Bronchial epithelial cell (primary cell): ENCODE measurements around the gene KCNG3. TPM values are rescaled to one million over a fixed set of nuclear protein-coding genes. Genes with fewer than 3 reads are reported as not detected.

Experiments used
- DNase-seq: peaks from one replicate; pipeline ENCODE4 v3.0.0-alpha.2; 2010; ENCODE audit warnings: low read depth
- FAIRE-seq: peaks from 2 replicates; lab custom pipeline; 2011; peaks lifted over from hg19 to GRCh38; lab: Jason Lieb, UNC
- H3K27me3 ChIP-seq: 2 replicates; pipeline ENCODE4 v1.5.1; 2011; ENCODE audit warnings: low read length; ENCODE audit not compliant: control insufficient read depth, insufficient read depth
- H3K36me3 ChIP-seq: 2 replicates; pipeline ENCODE4 v1.5.1; 2011; ENCODE audit warnings: low read length; ENCODE audit not compliant: control insufficient read depth, insufficient read depth
- H3K4me3 ChIP-seq: 2 replicates; pipeline ENCODE4 v1.5.1; 2011; ENCODE audit warnings: mild to moderate bottlenecking, low read depth, low read length, control low read depth
- total RNA-seq: library from RNA; depleted of rRNA; stranded (reverse); fragments of >200 nt; gene quantifications from 2 replicates; pipeline ENCODE4 v1.2.1, GENCODE V29; 2014
- TF ChIP-seq, protein P1 (sequence below): IDR thresholded peaks from 2 replicates; pipeline ENCODE4 v1.5.1; 2011; ENCODE audit warnings: mild to moderate bottlenecking, moderate library complexity, low read length, control low read depth, inconsistent platforms; ENCODE audit not compliant: insufficient read depth, severe bottlenecking

The KCNG3 gene
- total RNA-seq, 1 donor from 2014 or later, result not detected

DNA sequence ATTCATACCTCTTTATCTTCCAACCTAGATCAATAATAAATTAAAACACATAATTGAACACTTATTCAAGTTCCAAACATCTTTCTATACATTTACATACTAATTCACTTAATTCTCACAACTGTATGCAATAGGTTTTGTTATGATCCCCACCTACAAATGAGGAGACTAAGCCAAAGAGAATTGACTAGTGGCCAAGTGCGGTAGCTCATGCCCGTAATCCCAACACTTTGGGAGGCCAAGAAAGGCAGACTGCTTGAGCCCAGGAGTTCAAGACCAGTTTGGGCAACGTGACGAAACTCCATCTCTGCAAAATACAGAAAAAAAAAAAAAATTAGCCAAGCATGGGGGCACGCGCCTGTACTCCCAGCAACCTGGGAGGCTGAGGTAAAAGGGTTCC lies 36.8 kb downstream of the KCNG3 start:
- FAIRE-seq (no peak), DNase-seq (no peak)
- no peaks in the 10 kb centered on the region for H3K27me3 ChIP-seq
- H3K36me3 ChIP-seq, result no peaks in the 10 kb centered on the region
- no peak overlapping the region for H3K4me3 ChIP-seq
- TF ChIP-seq, protein P1, sequence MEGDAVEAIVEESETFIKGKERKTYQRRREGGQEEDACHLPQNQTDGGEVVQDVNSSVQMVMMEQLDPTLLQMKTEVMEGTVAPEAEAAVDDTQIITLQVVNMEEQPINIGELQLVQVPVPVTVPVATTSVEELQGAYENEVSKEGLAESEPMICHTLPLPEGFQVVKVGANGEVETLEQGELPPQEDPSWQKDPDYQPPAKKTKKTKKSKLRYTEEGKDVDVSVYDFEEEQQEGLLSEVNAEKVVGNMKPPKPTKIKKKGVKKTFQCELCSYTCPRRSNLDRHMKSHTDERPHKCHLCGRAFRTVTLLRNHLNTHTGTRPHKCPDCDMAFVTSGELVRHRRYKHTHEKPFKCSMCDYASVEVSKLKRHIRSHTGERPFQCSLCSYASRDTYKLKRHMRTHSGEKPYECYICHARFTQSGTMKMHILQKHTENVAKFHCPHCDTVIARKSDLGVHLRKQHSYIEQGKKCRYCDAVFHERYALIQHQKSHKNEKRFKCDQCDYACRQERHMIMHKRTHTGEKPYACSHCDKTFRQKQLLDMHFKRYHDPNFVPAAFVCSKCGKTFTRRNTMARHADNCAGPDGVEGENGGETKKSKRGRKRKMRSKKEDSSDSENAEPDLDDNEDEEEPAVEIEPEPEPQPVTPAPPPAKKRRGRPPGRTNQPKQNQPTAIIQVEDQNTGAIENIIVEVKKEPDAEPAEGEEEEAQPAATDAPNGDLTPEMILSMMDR, result no peak

DNA sequence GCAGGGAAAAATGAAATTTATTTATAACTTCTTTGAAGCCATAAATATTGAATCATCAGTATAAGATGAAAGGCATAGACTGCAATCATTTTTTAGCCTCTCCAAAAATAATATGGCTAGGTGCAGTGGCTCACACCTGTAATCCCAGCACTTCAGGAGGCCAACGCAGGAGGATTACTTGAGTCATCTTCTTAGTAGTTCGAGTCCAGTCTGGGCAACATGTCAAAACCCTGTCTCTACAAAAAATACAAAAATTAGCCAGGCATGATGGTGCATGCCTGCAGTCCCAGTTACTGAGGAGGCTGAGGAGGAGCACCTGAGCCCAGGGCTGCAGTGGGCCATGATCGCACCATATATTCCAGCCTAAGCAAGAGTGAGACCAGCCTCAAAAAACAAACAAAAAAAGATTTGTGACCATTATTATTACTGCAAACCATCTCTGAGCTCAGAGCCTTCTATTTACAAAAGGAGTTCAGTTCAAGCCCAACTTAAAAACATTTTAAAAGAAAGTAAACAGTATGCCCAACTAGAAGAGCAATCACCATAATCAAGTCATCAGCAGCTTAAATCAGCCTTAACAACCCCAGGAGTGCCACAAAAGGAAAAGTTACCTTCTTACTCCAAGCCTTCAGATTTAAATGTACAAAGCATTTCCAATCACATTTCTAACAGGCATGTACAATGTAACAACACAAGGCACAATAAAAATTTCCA lies 37.5 kb downstream of the KCNG3 start:
- peak; percentile 54 for DNase-seq
- Histone ChIP-seq H3K36me3 (no peaks in the 10 kb centered on the region), H3K4me3 (no peak overlapping the region), H3K27me3 (no peaks in the 10 kb centered on the region)
- TF ChIP-seq, protein P1, result no peak
- FAIRE-seq, result no peak

DNA sequence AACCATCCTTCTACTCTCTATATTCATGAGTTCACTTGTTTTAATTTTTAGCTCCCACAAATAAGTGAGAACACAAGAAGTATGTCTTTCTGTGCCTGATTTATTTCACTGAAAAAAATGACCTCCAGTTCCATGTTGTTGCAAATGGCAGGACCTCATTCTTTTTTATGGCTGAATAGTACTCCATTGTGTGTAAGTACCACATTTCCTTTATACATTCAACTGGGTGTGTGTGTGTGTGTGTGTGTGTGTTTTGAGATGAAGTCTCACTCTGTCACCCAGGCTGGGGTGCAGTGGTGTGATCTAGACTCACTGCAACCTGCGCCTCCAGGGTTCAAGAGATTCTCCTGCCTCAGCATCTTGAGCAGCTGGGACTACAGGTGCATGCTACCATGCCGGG lies 41.2 kb downstream of the KCNG3 start:
- H3K4me3 ChIP-seq, result no peak overlapping the region
- no peaks in the 10 kb centered on the region for H3K27me3 ChIP-seq
- TF ChIP-seq, protein P1, result no peak
- no peak for FAIRE-seq
- no peaks in the 10 kb centered on the region for H3K36me3 ChIP-seq
- DNase-seq, result no peak

DNA sequence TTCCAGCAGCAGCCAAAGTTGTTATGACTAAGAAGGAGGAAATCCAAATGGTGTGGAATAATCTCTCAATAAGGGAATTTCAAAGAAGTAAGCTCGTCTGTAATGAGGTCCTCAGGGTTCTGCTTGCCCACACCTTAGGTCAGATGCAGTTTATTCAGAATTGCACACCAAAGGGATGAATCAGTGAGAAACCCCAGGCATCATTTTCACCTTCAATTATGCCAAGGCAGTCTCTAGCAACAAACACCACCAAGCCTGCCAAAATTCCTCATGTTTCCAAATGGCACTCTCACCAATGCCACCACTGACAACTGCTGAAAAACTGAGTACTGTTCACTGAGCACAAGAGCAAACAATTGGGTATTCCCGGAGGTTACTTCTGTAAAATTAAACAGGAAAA lies 43.6 kb downstream of the KCNG3 start:
- DNase-seq (peak; percentile 27), FAIRE-seq (no peak)
- TF ChIP-seq, protein P1, result no peak
- Histone ChIP-seq H3K27me3 (no peaks in the 10 kb centered on the region), H3K36me3 (no peaks in the 10 kb centered on the region), H3K4me3 (no peak overlapping the region)

DNA sequence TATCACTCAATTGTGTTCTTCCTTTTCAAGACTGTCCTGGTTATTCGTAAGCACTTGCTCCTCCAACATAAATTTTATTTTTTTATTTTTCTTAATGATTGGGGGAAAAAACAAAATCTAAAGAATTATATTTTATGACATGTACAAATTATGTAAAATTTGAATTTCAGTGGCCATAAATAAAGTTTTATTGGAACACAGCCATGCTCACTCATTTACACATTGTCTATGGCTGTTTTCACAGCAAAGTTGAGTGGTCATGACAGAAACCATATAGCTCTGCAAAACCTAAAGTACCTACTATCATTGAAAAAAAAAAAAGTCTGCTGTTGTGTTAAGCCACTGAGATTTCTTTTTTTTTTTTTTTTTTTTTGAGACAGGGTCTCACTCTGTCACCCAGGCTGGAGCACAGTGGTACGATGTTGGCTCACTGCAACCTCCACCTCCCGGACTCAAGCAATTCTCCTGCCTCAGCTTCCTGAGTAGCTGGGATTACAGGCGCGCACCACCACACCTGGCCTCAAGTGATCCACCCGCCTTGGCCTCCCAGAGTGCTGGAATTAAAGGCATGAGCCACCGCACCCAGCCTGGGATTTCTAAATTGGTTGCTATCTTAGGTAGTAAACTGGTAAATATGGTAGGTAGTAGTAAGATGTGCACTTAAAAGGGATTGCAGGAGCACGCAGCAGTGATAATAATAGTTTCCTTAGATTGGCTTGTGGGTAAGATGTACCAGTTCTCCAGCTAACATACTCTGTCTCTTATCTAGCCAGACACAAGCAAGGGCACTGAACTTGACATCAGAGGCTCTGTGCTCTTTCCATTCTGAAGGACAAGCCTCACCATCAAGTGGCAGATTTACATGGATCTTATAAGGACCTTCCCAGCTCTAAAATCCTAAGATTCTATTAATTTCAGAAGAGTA lies 44.4 kb downstream of the KCNG3 start:
- Histone ChIP-seq H3K27me3 (no peaks in the 10 kb centered on the region), H3K36me3 (no peaks in the 10 kb centered on the region), H3K4me3 (no peak overlapping the region)
- TF ChIP-seq, protein P1, result no peak
- no peak for FAIRE-seq
- no peak for DNase-seq
